Measurements from ENCODE around the gene CSGALNACT2.

The CSGALNACT2 gene

DNA sequence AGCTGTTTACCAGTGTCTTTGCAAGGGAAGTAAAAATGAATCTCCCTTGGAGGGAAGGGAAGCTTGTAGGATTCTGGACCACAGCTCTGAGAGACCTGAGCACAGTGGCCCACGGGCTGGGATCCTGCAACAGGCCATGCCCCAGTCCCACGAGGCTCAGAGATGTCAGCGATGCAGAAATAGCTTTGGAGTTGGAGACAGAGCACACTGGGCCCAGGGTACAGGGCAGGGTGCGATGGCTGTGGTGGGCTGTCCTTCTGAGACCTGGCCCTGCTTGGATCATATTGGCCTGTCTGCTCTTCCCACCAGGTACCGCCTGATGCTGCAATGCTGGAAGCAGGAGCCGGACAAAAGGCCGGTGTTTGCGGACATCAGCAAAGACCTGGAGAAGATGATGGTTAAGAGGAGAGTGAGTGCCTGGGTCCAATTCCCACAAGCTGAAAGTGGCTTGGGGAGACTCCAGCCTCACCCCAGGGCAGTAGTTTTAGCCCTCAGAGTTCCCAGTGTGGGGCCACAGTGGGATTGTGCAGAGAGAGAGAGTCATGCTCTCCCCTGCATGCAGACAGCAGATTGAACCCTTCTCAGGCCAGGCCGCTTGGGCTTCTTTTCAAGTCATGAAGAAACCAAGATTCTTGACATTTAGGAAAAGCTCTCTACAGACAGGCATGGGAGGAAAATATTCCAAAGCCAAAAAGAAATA, 13.5 kb upstream of the CSGALNACT2 start:
- FAIRE-seq = no peak

DNA sequence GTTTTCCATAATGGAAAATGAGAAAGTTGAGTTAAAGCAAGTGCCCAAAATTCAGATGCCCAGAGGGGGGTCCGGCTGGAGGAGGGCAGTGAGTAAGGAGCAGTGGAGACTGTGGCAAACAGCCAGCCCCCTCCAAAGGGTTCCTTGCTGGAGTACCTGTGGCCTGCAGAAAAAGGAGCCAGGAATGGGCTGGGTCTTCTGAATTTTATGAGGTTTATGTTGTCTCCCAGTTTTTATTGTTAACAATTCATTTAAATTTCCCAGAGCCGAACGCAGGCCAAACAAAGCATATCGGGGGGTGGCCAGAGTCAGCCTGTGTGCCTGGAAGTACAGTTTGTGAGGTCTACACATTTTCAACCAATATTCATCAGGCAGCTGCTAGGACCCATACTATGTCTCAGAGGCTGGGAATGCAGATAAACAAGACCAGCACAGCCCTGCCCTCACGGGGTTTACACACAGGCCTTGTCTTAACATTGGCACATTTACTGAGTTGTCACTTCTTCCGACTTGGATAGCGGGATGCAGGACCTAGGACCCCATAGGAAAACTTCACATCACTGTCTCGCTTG, 12.9 kb upstream of the CSGALNACT2 start:
- FAIRE-seq = no peak

DNA sequence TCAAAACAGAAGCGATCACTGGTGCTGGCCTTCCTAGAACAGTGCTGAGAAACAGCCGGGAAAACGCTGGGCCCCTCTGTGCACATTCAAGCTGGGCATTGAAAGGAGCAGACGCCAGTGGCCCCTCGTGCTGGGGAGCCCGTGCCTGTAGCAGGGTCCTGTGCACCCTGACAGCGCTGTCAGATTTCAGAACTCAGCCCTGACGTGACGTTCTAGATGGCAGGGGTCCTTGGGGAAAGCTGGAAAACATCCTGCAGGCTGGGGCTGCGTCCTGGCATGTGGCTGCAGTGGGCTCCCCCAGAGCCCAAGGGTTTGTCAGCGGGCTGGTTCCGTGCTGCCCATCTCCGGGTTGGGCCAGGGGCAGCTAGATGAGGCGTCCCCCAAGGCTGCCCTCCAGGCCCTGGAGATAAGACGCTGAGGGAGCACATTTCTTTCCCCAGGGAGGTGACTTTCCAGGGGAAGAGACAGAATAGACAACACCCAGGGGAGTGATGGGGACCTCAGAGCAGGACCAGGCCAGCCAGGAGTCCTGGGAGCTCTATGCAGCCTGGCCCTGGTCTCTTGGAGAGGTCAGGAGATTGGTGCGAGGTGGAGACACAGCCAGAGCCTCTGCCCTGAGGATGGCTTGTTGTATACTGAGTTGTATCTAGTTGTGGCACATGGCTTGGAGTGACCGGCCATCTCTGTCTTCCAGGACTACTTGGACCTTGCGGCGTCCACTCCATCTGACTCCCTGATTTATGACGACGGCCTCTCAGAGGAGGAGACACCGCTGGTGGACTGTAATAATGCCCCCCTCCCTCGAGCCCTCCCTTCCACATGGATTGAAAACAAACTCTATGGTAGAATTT, 12.1 kb upstream of the CSGALNACT2 start:
- no peak for FAIRE-seq

DNA sequence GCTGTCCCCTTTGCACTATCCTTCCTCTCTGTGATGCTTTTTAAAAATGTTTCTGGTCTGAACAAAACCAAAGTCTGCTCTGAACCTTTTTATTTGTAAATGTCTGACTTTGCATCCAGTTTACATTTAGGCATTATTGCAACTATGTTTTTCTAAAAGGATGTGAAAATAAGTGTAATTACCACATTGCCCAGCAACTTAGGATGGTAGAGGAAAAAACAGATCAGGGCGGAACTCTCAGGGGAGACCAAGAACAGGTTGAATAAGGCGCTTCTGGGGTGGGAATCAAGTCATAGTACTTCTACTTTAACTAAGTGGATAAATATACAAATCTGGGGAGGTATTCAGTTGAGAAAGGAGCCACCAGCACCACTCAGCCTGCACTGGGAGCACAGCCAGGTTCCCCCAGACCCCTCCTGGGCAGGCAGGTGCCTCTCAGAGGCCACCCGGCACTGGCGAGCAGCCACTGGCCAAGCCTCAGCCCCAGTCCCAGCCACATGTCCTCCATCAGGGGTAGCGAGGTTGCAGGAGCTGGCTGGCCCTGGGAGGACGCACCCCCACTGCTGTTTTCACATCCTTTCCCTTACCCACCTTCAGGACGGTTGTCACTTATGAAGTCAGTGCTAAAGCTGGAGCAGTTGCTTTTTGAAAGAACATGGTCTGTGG, 11.4 kb upstream of the CSGALNACT2 start:
- no peak for FAIRE-seq

DNA sequence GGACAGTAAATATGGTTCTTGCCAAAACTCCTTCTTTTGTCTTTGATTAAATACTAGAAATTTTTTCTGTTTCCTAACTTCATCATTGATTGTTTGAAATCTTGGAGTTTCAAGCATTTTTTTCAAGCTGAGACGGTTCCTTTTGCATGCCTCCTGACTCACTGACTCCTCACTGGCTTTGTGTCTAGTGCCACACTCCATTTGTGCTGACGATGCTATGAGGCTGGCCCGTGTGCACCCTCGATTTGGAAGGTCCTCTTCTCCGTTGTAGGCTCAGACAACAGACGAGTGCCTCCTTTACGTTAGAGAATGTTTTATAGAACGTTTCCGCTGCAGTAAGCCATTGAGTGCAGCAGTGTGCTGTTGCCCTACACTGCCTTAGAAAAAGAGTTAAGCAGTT, 10.8 kb upstream of the CSGALNACT2 start:
- no peak for FAIRE-seq

DNA sequence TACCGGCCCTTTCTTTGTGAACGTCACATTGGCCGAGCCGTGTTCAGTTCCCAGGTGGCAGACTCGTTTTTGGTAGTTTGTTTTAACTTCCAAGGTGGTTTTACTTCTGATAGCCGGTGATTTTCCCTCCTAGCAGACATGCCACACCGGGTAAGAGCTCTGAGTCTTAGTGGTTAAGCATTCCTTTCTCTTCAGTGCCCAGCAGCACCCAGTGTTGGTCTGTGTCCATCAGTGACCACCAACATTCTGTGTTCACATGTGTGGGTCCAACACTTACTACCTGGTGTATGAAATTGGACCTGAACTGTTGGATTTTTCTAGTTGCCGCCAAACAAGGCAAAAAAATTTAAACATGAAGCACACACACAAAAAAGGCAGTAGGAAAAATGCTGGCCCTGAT, 9.9 kb upstream of the CSGALNACT2 start:
- FAIRE-seq = no peak

DNA sequence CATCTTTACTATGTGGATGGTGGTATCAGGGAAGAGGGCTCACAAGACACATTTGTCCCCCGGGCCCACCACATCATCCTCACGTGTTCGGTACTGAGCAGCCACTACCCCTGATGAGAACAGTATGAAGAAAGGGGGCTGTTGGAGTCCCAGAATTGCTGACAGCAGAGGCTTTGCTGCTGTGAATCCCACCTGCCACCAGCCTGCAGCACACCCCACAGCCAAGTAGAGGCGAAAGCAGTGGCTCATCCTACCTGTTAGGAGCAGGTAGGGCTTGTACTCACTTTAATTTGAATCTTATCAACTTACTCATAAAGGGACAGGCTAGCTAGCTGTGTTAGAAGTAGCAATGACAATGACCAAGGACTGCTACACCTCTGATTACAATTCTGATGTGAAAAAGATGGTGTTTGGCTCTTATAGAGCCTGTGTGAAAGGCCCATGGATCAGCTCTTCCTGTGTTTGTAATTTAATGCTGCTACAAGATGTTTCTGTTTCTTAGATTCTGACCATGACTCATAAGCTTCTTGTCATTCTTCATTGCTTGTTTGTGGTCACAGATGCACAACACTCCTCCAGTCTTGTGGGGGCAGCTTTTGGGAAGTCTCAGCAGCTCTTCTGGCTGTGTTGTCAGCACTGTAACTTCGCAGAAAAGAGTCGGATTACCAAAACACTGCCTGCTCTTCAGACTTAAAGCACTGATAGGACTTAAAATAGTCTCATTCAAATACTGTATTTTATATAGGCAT, 9.1 kb upstream of the CSGALNACT2 start:
- no peak for FAIRE-seq

DNA sequence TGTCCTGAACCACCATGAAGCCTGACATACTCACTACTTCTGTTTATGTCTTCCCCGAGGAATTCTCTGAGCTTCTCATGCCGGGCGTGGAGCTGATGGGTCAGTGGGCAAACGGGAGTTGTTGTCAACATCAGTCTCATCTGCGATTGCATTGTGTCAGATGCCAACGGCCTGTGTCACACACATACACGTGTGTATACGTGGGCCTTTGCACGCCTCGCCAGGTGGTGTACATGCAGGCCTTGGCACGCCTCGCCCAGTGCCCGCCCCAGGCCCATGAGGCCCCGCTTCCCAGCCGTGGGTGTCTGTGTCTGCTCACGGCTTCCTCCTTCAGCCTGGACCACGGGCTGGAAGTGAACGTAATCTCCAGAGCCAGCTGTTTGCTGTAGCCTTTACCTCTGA, 7.5 kb upstream of the CSGALNACT2 start:
- FAIRE-seq = no peak

DNA sequence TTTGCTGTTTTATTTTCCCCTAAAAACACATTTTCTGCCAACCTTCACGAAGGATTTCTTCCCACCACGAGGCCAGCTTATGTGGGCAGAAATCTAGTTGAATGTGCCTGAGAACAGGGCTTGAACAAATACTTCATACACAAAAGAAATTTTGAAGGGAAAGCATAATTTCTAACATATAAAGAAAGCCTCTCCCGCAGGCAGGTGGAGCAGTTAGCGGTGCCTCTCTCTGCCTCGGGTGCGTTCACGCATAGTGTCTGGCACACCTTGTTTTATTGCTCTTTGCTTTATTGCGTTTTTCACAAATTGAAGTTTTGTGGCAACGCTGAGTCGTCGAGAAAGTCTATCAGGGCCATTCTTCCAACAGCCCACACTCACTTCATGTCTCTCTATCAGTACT, 7.0 kb upstream of the CSGALNACT2 start:
- no peak for FAIRE-seq

DNA sequence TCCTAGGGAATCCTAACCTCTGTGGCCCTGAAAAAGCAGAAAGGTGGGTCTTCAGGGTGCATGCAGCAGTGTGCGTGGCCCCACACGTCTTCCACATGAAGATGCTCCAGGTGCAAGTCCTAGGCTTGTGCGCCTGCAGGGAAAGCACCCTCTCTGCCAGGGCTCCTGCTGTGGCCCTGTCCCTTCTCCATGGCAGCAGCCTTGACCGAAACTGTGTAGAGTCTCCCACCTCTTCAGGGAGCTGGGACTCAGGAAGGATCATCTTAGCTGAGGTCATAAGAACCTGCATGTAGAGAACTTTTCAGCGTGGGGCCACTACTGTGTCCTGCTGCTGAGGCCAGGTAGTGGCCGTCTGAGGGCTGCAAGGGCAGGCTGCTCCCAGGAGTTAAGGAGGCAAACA, 6.3 kb upstream of the CSGALNACT2 start:
- no peak for FAIRE-seq

DNA sequence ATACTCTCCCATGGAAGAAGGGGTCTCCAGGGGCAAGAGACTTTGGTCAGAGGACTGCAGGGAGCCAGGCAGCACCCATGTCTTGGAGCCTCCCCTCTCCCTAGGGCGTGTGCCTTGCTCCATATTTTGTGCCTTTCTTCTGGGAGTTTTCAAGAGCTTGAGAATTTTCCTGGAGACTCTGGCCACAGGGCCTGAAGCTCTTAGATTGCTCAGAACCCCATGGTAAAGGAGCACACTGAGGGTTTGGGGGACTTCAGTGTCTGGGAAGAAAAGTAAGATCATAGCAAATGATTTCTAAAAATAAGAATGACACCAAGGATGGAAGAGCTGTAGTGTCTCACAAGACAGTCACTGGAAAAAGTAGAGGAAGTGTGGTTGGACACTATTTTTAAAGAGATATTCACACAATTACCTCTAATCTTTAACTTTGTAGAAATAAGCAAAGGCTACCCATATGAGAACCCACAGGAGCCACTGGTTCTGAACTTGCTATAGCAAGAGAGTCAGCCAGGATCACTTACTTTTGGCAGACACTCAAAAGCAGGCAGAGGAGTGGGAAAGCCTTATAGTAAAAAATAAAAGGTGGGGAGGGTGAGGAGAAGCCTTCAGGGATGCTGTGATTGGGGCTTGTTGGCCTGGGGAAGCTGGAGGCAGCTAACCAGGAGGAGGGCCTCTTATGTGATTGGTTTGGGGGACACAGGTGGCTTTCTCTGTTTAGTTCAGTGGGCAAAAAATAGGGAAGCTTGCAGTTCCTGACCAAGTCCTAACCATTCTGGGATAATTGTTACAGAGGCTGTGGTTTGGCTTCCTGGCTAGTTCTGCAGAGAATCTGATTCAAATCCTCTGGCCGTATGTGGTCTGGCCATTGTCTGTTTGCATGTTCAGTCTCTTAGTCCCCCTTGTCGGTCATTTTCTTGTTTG, 5.1 kb upstream of the CSGALNACT2 start:
- no peak for FAIRE-seq

DNA sequence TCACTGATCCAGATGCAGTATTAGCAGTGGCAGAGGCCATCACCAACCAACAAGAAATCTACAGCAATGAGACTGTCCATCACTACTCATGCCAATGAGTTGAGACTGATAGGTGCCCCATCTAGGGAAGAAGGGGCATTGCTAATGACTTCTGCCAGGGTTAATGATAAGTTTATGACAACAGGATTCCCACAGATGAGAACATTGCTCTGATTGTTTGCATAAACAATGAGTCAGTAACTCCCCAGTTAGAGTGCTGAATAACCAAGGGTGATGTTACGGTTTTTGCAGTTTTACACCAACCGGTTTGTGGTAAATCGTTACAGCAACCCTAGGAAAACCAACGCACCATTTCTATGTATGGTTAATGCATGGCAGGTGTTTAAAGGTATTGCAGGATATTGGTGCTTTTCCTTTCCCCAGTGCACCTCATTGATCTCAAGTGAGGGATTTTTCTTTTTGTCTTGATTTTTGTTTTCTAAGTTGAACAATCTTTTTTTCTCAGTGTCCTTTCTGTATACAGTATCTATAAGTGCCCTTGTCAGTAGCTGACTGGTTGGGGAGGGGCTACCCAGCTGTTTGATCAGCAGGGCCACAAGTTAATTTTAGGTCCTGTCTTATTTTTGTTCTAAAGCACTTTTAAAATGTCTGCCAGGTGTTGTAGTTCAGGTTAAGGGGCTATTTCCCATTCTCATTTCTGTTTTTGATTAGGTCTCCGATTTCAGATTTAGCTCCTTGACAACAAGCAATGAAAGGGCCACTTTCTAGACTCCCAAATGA, 3.9 kb upstream of the CSGALNACT2 start:
- FAIRE-seq = no peak

DNA sequence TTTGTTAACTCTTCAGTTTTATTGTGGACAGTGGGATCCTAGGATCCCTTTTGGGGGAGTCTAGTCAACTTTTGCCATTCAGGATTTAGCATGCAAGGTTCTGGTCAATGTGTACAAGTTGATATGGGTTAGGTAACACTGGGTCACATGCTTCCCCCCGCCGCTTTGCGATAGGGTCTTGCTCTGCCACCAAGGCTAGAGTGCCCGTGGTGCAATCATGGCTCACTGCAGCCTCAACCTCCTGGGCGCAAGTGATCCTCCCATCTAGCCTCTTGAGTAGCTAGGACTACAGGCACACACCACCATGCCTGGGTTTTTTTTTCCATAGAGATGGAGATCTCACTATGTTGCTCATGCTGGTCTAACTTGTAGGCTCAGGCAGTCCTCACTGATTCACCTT, 3.2 kb upstream of the CSGALNACT2 start:
- FAIRE-seq = no peak

DNA sequence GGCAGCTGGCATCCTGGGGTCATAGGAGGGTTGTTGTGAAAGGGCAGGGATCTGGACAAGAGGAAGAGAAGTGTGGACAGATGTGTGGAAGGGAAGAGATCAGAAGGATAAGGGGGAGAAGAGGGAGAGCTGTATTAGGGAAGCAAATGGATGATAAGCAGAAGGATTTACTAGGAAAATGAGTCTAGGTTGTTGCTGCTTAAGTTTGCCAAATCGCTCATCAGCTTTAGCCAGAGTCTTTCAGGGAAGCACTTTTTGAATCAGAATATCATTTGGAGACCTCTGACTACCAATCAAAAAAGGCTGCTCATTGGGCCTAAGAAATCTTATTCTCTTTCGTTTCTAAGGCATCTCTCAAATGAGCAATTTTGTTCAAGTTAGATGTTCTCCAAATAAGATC, 2.6 kb upstream of the CSGALNACT2 start:
- FAIRE-seq = no peak

DNA sequence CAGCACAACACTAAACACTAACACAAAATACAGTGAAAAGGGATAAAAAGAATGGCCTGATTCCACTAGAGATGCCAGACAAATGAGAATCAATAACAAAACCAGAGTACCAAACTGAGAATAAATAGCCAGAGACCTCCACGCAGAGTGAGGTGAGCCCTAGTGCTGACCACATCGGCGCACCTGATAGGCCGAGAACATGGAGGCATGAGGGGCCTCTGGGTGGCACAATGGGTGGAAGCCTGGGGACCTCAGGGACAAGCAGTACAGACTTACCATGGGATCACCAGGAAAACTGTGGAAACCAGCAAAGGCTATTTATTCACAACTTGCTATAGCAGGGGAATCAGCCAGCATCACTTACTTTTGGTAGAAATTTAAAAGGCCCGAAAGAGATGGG, 1.8 kb upstream of the CSGALNACT2 start:
- FAIRE-seq = no peak

DNA sequence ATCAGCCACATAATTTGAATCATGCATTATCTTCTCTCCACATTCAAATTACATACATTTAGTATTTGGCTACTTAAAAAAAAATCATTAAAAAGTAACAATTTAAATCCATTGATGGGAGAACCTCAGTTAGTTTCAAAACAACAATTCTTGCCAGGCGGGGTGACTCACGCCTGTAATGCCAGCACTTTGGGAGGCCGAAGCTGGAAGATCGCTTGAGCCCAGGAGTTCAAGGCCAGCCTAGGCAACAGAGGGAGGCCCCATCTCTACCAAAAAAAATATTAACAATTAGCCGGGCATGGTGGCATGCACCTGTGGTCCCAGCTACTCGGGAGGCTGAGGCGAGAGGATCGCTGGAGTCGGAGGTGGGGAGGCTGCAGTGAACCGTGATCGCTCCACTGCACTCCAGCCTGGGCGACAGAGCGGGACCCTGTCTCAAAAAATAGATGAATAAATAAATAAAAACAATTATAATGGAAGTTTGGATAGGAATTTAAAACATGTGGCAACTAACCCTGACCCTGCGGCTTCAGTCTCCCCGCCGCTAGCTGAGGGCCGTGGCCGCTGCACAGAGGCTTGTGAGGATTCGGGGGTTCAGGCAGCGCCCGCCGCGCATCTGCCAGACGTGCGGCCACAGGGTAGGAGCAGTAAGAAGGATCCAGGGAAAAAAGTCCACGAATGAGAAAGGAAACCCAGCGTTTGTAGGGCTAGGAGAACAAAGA, 1.1 kb upstream of the CSGALNACT2 start:
- FAIRE-seq = no peak

DNA sequence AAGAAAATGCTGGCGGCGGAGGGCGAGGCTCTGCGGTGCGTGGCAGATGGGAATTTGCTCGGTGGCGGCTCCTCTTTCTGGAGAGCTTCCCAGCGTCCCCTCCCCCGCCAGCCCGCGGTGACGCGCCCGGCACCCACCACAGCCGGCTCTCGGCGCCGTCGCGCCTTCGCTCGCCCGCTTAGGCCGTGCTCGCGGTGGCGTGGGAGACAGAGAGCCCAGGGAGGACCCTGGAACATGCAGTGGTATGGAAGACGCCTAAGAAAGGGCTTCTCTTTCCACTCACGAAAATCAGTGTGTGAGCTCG, 576 bp upstream of the CSGALNACT2 start:
- no peak for FAIRE-seq

DNA sequence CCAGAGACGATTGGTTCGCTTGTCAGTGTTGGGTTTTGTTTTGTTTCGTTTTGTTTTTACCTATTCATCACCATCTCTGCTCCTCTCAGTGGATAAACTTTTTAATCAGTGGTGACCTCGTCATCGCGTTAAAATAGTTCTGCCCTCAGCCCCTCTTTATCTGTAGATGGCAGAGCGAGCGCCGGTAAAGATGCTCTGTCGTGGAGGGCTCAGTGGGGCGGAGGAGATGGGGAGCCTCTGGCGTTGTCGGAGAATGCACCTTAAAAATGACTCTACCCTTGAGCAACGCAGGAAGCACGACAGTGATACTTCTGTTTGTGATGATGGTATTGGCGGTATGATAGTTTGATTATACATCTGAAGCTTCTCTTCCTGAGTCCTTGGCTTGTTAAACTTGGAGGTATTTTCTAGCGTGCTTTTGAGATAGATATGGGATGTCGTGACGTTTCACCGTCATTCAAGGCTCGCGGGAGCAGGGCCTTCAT, 554 bp downstream of the CSGALNACT2 start:
- FAIRE-seq = no peak

DNA sequence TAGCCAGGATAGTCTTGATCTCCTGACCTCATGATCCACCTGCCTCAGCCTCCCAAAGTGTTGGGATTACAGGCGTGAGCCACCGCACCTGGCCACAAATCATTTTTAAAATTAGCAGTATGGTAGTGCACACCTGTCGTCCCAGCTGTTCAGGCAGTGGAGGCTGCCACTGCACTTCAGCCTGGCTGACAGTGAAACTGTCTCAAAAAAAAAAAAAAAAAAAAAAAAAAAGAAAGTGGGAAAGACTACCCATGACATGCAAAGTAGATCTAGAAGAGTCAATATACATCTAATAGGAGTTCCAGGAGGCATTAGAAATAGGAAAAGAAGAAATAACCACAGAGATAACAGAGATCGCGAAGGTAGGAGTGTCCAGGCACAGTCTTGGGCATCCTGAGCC, 3.2 kb downstream of the CSGALNACT2 start:
- no peak for FAIRE-seq

DNA sequence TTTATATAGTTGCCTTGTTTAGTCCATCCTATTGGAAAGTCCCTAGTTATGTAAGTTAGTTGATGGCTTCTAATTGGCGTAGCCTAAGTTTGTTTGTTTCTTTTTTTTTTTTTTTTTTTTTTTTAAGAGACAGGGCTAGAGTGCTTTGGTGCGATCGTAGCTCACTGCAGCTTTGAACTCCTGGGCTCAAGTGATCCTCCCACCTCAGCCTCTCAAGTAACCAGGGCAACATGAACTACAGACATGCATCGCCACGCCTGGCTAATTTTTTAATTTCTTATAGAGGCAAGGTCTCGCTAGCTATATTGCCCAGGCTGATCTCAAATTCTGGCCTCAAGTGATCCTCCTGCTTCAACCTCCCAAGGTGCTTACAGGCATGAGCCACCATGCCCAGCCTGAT, 7.1 kb downstream of the CSGALNACT2 start:
- FAIRE-seq = no peak
